Activated CD4-positive, alpha-beta T cell treated with anti-CD3 and anti-CD28 coated beads, Interleukin-2, amount 10 ng/mL, durations not matched to agents 24 days and 14 days (primary cell): ENCODE results near the gene TLX2. TPM values are rescaled to one million over a fixed set of nuclear protein-coding genes. Genes with fewer than 3 reads are reported as not detected.
A peak's percentile ranks its signal among the peaks of the same experiment; 100 is the strongest.

ENCODE experiments used
- DNase-seq: peaks from one replicate; pipeline ENCODE4 v3.0.0; 2022
- H3K27ac Mint-ChIP-seq: one replicate; pipeline ENCODE4 v1.8.0; 2022; ENCODE audit warnings: mild to moderate bottlenecking, mixed read lengths
- H3K27me3 Mint-ChIP-seq: one replicate; pipeline ENCODE4 v1.8.0; 2022; ENCODE audit warnings: mixed read lengths
- H3K36me3 Mint-ChIP-seq: one replicate; pipeline ENCODE4 v1.8.0; 2022; ENCODE audit warnings: low read depth, mild to moderate bottlenecking, mixed read lengths
- H3K4me1 Mint-ChIP-seq: one replicate; pipeline ENCODE4 v1.8.0; 2021; ENCODE audit warnings: mixed read lengths
- H3K4me3 Mint-ChIP-seq: one replicate; pipeline ENCODE4 v1.8.0; 2022; ENCODE audit warnings: mild to moderate bottlenecking, moderate library complexity, mixed read lengths
- H3K9me3 Mint-ChIP-seq: one replicate; pipeline ENCODE4 v1.8.0; 2021; ENCODE audit warnings: mixed read lengths
- intact Hi-C: fragments of 100-400 bp; cut with micrococcal nuclease; formaldehyde crosslinking; loops from one replicate; pipeline ENCODE4 v1.15.1; 2023
- total RNA-seq: library from RNA; stranded (reverse); gene quantifications from 2 replicates; pipeline ENCODE4 v1.2.3, GENCODE V29; 2022

TLX2 gene
- total RNA-seq, 1 donor from 2014 or later = 0.70 TPM

DNA sequence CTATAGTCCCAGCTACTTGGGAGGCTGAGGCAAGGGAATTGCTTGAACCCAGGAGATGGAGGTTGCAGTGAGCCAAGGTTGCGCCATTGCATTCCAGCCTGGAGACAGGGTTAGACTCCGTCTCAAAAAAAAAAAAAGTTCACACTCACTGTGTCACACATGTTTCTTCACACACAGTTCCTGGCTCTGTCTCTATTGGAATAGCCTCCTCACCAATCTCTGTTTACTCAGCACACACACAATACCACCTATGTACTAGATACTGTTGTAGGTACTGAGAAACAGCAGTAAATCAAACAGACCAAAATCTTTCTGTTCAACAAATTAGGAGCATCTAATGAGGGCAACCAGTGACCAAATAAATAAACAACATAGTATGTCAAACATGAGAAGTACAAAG lies 28.1 kb upstream of the TLX2 start:
- no peak overlapping the region for H3K4me3 Mint-ChIP-seq

DNA sequence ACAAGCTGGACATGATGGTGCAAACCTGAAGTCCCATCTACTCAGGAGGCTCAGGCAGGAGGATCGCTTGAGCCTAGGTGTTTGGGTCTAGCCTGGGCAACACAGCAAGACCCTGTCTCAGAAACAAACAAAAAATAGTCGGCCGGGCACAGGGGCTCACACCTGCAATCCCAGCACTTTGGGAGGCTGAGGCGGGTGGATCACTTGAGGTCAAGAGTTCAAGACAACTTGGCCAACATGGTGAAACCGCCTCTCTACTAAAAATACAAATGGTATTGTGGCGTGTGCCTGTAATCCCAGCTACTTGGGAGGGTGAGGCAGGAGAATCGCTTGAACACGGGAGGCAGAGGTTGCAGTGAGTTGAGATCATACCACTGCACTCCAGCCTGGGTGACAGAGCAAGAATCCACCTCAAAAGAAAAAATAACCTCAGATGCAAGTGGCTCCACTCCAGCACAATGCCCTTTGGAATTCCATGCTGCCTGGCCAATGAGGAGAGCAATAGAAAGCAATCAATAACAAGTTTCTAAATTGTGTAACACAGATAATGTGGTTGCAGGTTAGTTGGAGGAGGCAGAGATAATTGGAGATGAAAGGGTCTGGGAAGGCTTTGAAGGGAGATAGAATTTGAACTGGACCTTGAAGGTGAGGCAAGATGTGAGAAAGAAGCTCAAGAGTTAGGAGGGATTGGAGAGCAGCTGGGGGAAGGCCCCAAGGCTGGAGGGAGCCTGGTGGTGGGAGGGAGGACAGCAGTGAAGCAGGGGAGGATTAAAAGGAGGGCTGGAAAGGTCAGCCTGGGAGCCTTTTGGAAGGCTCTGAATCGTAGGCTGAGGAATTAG lies 25.4 kb upstream of the TLX2 start:
- intact Hi-C loops = no loop called here
- no peak overlapping the region for H3K27ac Mint-ChIP-seq
- no peaks in the 10 kb centered on the region for H3K9me3 Mint-ChIP-seq

More for the DNA sequence above, 28.1 kb upstream of the TLX2 start:
- Mint-ChIP-seq H3K27ac (no peak overlapping the region), H3K4me1 (peaks cover 22% of the 10 kb centered on the region), H3K36me3 (peaks cover 29% of the 10 kb centered on the region), H3K27me3 (no peaks in the 10 kb centered on the region), H3K9me3 (no peaks in the 10 kb centered on the region)
- no peak for DNase-seq
- intact Hi-C loops = no loop called here

DNA sequence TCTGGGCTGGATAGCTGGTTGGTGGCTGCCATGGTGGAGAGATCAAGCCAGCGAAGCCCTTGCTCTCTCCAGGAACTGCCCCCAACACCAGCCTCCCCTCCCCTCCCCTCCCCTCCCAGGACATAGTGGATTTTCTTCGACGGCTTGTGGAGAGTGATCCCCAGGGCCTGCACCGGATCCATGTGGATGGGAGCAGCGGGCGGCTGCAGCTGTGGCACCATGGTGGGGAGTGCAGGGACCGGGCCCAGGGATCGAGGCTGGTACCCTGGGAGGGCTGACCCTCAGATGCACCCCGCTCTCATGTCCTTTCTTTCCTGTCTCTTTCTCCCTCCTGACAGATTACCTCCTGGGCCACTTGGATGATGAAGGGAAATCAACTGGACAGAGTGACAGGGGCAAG lies 24.3 kb upstream of the TLX2 start:
- no peak for DNase-seq
- no peak overlapping the region for H3K27ac Mint-ChIP-seq
- H3K9me3 Mint-ChIP-seq = no peaks in the 10 kb centered on the region
- no peak overlapping the region for H3K4me3 Mint-ChIP-seq
- peaks cover 51% of the 10 kb centered on the region for H3K36me3 Mint-ChIP-seq
- H3K4me1 Mint-ChIP-seq = peaks cover 6% of the 10 kb centered on the region
- H3K27me3 Mint-ChIP-seq = no peaks in the 10 kb centered on the region
- intact Hi-C loops = no loop called here

More for the DNA sequence above, 25.4 kb upstream of the TLX2 start:
- no peak for DNase-seq
- H3K27me3 Mint-ChIP-seq = no peaks in the 10 kb centered on the region
- H3K4me3 Mint-ChIP-seq = no peak overlapping the region
- H3K4me1 Mint-ChIP-seq = peaks cover 10% of the 10 kb centered on the region
- peaks cover 46% of the 10 kb centered on the region for H3K36me3 Mint-ChIP-seq

DNA sequence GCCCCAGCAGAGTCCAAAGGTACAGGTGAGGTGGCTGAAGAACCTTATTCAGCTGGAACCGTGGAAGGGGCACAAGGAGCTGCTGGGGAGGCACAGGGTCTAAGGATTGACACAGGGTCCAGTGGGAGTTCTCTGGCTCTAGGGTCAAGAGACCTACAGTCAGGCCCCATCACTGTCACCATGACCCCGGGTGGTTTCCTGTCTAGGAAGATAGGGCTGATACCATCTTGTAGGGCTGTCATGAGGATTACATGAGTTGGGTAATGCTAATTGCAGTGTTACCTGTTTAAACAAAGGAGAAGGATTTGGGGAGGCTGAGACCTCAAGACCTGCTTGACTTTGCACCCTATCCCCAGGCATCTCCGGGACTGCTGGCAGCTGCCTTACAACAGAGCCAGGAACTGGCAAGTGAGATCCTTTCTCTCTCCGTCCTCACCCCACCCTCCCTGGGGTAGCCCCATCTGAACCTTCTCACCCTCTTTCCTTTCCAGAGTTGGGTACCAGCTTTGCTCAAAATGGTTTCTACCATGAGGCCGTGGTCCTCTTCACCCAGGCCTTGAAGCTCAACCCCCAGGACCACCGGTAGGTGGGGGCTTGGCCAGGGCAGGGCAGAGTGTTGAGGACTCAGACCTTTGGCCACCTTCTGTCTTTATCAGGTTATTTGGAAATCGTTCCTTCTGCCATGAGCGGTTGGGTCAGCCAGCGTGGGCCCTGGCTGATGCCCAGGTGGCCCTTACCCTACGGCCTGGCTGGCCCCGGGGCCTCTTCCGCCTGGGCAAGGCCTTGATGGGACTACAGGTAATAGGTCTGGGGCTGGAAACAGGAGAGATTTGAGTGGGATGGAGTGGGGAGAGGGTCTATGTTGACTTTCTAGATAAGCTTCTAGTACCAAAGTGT lies 22.4 kb upstream of the TLX2 start:
- no peak for DNase-seq
- no peaks in the 10 kb centered on the region for H3K27me3 Mint-ChIP-seq
- no peak overlapping the region for H3K4me3 Mint-ChIP-seq
- no peak overlapping the region for H3K27ac Mint-ChIP-seq
- no peaks in the 10 kb centered on the region for H3K9me3 Mint-ChIP-seq
- peaks cover 49% of the 10 kb centered on the region for H3K36me3 Mint-ChIP-seq
- intact Hi-C loops = no loop called here
- peaks cover 3% of the 10 kb centered on the region for H3K4me1 Mint-ChIP-seq

DNA sequence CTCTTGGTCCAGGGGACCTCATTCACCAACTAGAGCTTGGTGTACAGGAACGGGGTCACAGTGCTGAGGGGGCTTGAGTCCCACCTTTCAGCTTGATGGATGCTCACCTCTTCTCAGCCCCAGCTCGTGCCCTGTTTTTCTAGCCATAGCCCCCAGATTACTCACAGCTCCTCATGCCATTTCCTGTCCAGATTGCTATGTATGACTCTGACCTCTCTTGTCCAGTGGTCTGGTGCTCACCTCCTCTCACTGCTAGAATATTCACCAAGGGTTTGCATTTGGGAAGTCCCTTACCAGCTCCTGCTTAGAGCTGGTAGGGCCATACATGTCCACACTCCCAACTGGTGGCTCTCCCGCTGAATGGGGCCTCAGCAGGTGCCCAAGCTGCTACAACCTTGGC lies 20.7 kb upstream of the TLX2 start:
- Mint-ChIP-seq H3K27ac (no peak overlapping the region), H3K27me3 (peaks cover 6% of the 10 kb centered on the region), H3K4me1 (peaks cover 6% of the 10 kb centered on the region), H3K9me3 (no peaks in the 10 kb centered on the region), H3K4me3 (no peak overlapping the region), H3K36me3 (peaks cover 52% of the 10 kb centered on the region)
- DNase-seq = no peak
- intact Hi-C loops = no loop called here

DNA sequence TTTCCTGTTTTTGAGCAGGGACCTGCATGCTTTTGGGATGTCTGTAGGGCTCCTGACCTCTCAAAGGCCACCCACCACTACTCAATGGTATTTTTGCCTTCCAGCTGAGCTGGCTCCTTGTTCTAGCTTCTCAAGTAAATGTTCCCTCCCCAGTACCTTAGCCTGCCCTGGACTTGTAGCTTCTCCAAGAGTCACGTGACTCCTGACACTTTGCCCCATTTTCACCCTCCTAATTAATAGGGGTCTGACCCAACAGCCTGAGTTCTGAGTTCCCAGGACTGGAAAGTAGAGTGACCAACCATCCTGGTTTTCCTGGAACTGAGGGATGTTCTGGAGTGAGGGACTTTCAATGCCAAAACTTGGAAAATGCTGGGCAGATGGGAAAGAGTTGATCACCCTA lies 18.8 kb upstream of the TLX2 start:
- DNase-seq = no peak
- peaks cover 47% of the 10 kb centered on the region for H3K36me3 Mint-ChIP-seq
- H3K27ac Mint-ChIP-seq = no peak overlapping the region
- no peaks in the 10 kb centered on the region for H3K9me3 Mint-ChIP-seq
- H3K27me3 Mint-ChIP-seq = peaks cover 20% of the 10 kb centered on the region
- no peak overlapping the region for H3K4me3 Mint-ChIP-seq
- intact Hi-C loops = no loop called here
- H3K4me1 Mint-ChIP-seq = peaks cover 9% of the 10 kb centered on the region

DNA sequence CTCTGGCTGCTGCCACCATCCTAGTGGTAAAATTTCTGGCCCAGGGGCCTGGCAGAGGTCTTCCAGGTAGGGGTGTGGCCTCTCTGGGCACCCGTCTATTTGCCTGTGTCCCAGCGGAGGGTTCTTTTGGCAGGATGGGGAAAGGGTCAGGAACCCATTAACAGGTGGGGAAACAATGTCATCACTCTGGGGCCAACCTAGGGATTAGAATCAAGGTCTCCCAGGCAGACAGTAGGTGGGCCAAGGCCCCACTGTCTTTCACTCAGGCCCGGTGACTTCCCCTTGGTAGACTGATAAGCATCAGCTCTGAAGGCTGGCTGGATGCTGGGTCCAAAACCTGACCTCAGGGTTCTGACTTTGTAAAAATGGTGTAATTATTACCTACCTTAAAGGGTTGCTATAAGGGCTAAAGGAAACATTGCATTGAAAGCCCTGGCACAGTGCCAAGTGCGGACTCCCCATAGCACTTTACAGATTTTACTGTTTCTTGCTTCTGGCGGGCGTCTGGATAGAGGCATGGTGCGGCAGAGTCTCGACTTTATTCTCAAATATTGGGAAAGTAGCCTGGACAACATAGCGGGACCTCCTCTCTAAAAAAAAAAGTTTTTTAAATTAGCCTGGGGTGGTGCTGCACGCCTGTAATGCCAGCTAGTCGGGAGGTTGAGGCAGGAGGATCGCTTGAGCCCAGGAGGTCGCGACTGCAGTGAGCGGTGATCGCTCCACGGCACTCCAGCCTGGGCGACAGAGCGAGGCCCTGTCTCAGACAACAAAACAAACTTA lies 17.1 kb upstream of the TLX2 start:
- no peak for DNase-seq
- no peak overlapping the region for H3K27ac Mint-ChIP-seq
- intact Hi-C loops = no loop called here
- peaks cover 16% of the 10 kb centered on the region for H3K4me1 Mint-ChIP-seq
- H3K36me3 Mint-ChIP-seq = peaks cover 45% of the 10 kb centered on the region
- H3K4me3 Mint-ChIP-seq = peak overlapping the region; percentile 95
- no peaks in the 10 kb centered on the region for H3K9me3 Mint-ChIP-seq
- peaks cover 38% of the 10 kb centered on the region for H3K27me3 Mint-ChIP-seq

DNA sequence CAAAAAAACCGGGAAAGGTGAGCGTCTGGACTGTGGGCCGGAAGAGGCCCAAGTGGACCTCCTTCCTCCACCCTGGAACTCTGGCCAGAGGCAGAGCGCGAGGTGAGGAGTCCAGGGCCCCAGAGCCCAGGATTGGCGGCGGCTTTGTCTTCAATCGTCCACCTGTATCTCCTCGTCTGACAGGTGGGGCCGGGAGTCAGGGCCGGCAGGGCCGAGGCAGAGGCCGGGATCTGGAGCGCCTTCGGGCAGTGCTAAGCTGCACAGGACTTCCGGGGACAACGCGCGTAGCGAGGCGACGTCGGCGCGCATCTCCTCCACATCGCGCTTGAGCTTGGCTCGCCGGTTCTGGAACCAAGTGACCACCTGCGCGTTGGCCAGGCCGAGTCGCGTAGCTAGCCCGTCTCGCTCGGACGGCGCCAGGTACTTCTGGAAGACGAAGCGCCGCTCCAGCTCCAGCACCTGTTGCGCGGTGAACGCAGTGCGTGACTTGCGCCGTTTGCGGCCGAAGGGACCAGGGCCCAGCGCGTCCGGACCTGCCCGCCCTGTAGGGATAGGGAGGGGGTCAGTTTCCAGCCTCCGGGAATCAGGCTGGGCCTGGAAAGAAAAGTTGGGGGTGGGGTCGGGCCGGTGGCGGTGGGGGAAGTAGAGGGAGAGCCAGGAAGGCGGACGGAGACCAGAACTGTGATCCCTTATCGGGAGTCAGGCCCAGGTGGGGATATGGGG lies 16.3 kb upstream of the TLX2 start:
- Mint-ChIP-seq H3K36me3 (peaks cover 39% of the 10 kb centered on the region), H3K4me3 (peak overlapping the region; percentile 95), H3K4me1 (peaks cover 20% of the 10 kb centered on the region), H3K27me3 (peaks cover 44% of the 10 kb centered on the region), H3K27ac (peak overlapping the region; percentile 86), H3K9me3 (no peaks in the 10 kb centered on the region)
- intact Hi-C loops = loop anchor here (1.0 to 2.0 kb wide), 3 partner anchors 15 to 89 kb away; partner anchors contain the start of genes AUP1, CCDC142, HTRA2 and TTC31
- DNase-seq = peak; percentile 83

DNA sequence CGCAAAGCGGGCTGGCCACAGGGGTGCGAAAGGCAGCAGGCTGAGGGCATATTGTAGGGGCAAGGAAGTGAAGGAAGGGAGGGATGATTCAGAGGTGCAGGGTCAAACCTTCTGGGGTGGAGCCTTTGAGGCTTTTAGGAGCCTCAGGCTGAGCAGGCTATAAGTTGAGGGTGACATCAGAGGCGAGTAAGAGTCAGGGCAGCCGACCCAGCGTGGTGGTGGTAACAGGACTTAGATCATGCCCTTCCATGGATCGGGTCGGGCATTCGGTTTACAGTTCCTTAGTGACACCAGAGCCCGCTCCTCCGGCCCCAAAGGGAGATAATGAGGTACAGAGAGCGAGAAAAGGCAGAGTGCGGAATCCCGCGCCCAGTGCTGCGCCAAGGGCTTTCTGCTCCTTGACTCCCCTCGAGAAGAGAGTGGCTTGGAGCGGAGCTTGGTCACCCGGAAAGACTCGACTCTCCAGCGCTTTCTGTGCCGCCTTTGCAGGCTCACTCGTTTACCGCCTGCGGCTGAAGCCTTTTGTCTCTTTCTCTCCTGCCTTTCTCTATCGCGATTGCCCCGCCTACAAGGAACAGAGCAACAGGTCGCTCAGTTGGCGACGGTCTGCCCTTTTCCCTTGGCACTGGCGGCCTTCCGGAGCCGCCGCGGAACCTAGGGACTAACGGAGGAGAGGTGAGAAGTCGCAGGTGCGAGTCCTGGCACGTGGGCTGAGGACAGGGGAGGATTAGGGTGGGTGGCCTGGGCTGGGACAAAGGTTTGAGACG lies 15.6 kb upstream of the TLX2 start:
- Mint-ChIP-seq H3K36me3 (peaks cover 37% of the 10 kb centered on the region), H3K4me1 (peaks cover 27% of the 10 kb centered on the region), H3K27ac (peak overlapping the region; percentile 86), H3K4me3 (peak overlapping the region; percentile 95), H3K9me3 (no peaks in the 10 kb centered on the region), H3K27me3 (peaks cover 47% of the 10 kb centered on the region)
- intact Hi-C loops = loop anchor here (1.0 to 2.0 kb wide), 4 partner anchors 16 to 89 kb away; partner anchors contain the start of genes AUP1, CCDC142, HTRA2 and TTC31
- peak; percentile 82 for DNase-seq

DNA sequence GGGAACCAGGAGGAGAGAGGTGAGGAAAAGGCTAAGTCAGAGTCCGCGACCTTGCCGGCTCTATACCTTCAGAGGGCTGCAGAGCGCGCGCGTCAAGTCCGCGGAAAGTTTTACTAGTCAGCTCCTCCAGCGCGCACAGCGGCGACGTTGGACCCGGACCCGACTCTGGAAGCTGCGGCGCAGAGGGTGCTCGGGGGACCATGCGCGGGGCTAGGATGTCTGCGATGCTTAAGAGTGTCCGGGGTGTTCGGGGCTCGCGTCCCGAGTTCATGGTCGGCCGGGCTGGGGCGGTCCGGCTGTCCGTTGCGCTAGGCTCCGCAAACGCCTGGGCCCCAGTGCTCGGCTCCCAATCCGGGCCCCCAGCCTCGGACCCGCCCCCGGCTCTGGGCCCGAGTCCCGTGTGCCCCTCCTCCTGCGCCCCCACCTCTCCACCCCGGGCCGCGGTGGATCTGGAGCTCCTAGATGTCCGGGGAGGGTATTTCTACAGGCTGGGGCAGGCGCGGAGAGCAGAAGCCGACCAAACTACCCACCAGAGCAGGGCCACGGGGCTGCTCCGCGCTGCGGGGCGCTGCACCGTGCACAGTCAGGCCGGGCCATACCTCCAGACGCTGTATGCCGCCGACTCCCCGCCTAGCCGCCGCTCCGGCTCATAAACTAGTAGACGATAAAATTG lies 14.8 kb upstream of the TLX2 start, which contains the start of gene LBX2:
LBX2 (minus strand) TSS at position 337 of the 673 bp plus-strand sequence; CDS start at position 271, 66 bp downstream.
- no peak for DNase-seq
- Mint-ChIP-seq H3K9me3 (no peaks in the 10 kb centered on the region), H3K27ac (peak within 1 kb of the TSS; percentile 86), H3K36me3 (peaks cover 33% of the 10 kb centered on the region), H3K4me1 (peaks cover 32% of the 10 kb centered on the region), H3K27me3 (peaks cover 47% of the 10 kb centered on the region), H3K4me3 (peak within 1 kb of the TSS; percentile 95)
- intact Hi-C loops = loop anchor here (1.0 to 2.0 kb wide), 2 partner anchors 16 to 17 kb away; partner anchors contain the start of genes CCDC142 and TTC31

DNA sequence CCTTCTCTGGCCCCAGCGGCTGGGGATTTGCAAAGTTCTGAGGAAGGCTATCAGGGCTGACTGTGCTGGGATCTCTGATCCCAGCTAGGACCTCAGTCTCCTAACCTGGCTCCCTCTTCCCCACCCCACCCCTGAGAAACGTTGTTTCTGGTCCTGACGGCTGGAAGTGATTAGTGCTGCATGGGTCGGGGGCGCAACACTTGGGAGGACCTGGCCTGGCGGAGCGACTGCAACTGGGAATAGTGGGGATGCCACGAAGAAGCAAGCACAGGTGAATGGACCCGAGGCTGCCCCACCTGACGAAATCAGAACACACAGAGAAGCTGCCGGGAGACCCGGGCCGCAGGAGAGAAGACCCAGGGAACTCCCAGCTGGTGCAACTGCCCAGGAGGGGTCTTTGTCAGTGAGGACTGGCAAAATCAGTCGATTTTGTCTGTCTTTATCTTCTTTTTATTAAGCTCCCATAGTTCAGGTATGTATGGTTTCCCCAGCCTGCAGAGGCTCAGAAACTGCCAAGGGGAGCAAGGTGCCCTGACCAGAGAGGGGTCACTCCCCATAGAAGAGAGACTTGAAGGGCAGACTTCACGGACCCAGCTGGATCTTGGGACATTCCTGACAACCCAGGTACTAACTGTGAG lies 14.2 kb upstream of the TLX2 start:
- H3K4me1 Mint-ChIP-seq = peaks cover 38% of the 10 kb centered on the region
- H3K9me3 Mint-ChIP-seq = no peaks in the 10 kb centered on the region
- no peak overlapping the region for H3K27ac Mint-ChIP-seq
- DNase-seq = no peak
- H3K4me3 Mint-ChIP-seq = peak overlapping the region; percentile 48
- H3K27me3 Mint-ChIP-seq = peaks cover 47% of the 10 kb centered on the region
- peaks cover 37% of the 10 kb centered on the region for H3K36me3 Mint-ChIP-seq
- intact Hi-C loops = loop anchor here (1.0 to 2.0 kb wide), 2 partner anchors 15 to 17 kb away; partner anchors contain the start of genes CCDC142 and TTC31
